GM12873 (cell line): ENCODE measurements around the gene EFHC1.

ENCODE experiments used
- CTCF ChIP-seq: IDR thresholded peaks from 2 replicates; pipeline ENCODE4 v1.5.1; 2012; ENCODE audit warnings: low read depth, mild to moderate bottlenecking, moderate library complexity, low read length, control low read depth; ENCODE audit not compliant: insufficient read depth; ENCODE audit errors: missing control alignments

EFHC1 gene

GRCh38 chr6:52411911-52412310 lies 8.2 kb upstream of the EFHC1 start:
- no peak for TF ChIP-seq CTCF

GRCh38 chr6:52415333-52415732 lies 4.8 kb upstream of the EFHC1 start:
- no peak for TF ChIP-seq CTCF

- no peak for TF ChIP-seq CTCF
Observed at GRCh38 chr6:52415917-52416628, 4.1 kb upstream of the EFHC1 start.

GRCh38 chr6:52416629-52417151 lies 3.5 kb upstream of the EFHC1 start:
- TF ChIP-seq CTCF = peak; percentile 77

- TF ChIP-seq CTCF = no peak
Observed at GRCh38 chr6:52417675-52418111, 2.4 kb upstream of the EFHC1 start.

GRCh38 chr6:52418606-52419005 lies 1.5 kb upstream of the EFHC1 start:
- TF ChIP-seq CTCF = no peak

GRCh38 chr6:52420668-52421358 lies 671 bp downstream of the EFHC1 start:
- TF ChIP-seq CTCF = no peak
